ENCODE data around the gene SYF2. TPM values are rescaled to one million over a fixed set of nuclear protein-coding genes. Genes with fewer than 3 reads are reported as not detected.
"Not testable (repeated sequence)": the region's sequence is repeated elsewhere in the genome, so short reads cannot be mapped to it uniquely, and the experiment has no call there.

SYF2 gene
- total RNA-seq, result 10 to 100 TPM; 27.0 to 32.7 TPM

GRCh38 chr1:25232027-25232865, at the start of gene SYF2:
Gene SYF2, minus strand, starts transcription at chr1:25232502. Its CDS starts 35 bp downstream, at chr1:25232467.
- Mint-ChIP-seq H3K4me3 (no peak within 1 kb of the TSS), H3K27me3 (no peaks in the 10 kb centered on the region), H3K27ac (no peak within 1 kb of the TSS), H3K9me3 (no peaks in the 10 kb centered on the region), H3K36me3 (peaks cover 11% of the 10 kb centered on the region), H3K4me1 (ENCODE audit: low read depth in 2 of 2) (peaks cover 9 to 13% of the 10 kb centered on the region in 2 donors)
- peak; percentile 95 to 96 for ATAC-seq
- peak; percentile 93 for DNase-seq (ENCODE audit: low spot score)

DNA sequence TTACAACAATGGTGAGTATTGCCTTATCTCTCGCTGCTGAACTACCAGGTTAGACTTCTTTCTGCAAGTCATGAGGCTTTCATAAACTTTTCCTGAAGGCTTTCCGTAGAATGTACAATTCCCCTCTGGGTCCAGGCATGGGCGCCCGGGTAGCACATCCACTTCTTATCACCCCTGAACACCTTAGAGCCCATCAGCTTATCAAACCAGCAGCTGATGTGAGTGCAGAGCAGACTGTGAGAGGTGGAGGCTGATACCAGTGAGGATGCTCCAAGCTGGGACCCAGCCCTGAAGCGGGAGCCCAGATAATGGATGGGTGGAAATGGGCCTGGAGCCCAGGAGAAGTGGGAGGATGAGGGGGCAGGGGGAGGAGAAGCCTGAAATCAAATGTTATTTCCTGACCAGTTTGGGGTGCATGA, 47.4 kb upstream of the SYF2 start:
- not testable (repeated sequence) for DNase-seq (ENCODE audit: low spot score); ATAC-seq; H3K9me3 Mint-ChIP-seq; H3K4me3 Mint-ChIP-seq; H3K27me3 Mint-ChIP-seq; H3K4me1 Mint-ChIP-seq (ENCODE audit: low read depth in 2 of 2); H3K27ac Mint-ChIP-seq; H3K36me3 Mint-ChIP-seq

DNA sequence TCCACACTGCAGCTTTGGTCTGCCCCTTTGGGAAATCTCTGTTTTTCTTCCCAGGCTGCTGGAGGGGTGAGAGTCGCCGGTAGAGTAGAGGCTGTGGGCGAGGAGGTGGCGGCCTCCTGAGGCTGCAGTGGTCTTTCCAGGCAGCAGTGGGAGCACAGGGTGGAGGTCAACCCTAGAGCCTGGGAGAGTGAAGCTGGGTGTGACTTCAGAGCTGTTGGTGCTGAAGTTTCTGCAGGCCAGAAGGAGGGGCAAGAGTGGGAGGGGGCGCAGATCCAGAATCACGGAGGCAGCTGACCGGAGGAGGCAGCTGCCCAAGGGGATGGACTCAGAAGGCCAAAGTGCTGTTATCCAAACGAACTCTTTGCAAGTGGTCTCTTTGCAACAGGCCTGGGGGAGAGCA, 46.5 kb upstream of the SYF2 start:
- not testable (repeated sequence) for H3K9me3 Mint-ChIP-seq, ATAC-seq, H3K27me3 Mint-ChIP-seq

DNA sequence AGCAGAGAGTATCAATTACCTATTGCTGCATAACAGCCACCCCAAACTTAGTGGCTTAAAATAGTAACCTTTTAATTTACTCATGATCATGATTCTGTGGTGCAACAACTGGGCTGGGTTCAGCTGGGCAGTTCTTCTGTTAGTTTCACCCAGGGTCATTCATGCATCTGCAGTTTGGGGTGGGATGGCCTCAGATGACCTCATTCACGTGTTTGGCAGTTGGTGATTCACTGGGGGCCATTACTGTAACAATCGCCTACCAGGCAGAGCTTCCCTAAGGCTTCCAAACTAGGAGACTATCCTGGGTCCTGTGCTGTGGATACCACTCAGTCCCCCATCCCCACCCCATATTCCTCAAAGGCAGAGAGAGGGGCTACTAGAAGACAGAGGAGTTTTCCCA, 46.1 kb upstream of the SYF2 start:
- not testable (repeated sequence) for H3K36me3 Mint-ChIP-seq; H3K27ac Mint-ChIP-seq; H3K4me1 Mint-ChIP-seq (ENCODE audit: low read depth in 2 of 2); H3K27me3 Mint-ChIP-seq; H3K9me3 Mint-ChIP-seq; DNase-seq (ENCODE audit: low spot score); H3K4me3 Mint-ChIP-seq; ATAC-seq

More for the DNA sequence above, 46.5 kb upstream of the SYF2 start:
- not testable (repeated sequence) for DNase-seq (ENCODE audit: low spot score); H3K4me1 Mint-ChIP-seq (ENCODE audit: low read depth in 2 of 2); H3K27ac Mint-ChIP-seq; H3K36me3 Mint-ChIP-seq; H3K4me3 Mint-ChIP-seq

GRCh38 chr1:25277295-25277694, 45.0 kb upstream of the SYF2 start:
- H3K36me3 Mint-ChIP-seq; H3K4me1 Mint-ChIP-seq (ENCODE audit: low read depth in 2 of 2); H3K27me3 Mint-ChIP-seq; H3K4me3 Mint-ChIP-seq; ATAC-seq; H3K27ac Mint-ChIP-seq; DNase-seq (ENCODE audit: low spot score); H3K9me3 Mint-ChIP-seq: not testable (repeated sequence)

DNA sequence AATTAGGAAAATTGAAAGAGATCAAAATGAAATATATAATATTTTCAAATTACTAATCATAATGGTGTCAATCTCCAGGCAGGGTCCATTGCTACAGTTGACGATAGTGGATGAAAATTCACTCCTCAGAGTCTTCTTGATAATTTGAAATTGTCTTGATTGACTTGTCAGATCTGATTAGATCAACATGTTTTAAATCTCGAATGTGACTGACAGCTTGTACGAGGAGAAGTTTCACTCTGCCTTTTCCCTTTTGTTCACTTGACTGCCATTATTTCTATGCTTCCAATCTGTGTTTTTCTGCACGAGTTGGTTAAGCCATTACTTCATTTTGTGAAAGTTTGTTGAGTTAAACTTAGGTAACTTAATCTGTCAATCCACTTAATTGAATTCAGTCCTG, 43.3 kb upstream of the SYF2 start:
- H3K27ac Mint-ChIP-seq; ATAC-seq; H3K27me3 Mint-ChIP-seq; H3K4me1 Mint-ChIP-seq (ENCODE audit: low read depth in 2 of 2); H3K4me3 Mint-ChIP-seq; H3K36me3 Mint-ChIP-seq; H3K9me3 Mint-ChIP-seq; DNase-seq (ENCODE audit: low spot score): not testable (repeated sequence)

DNA sequence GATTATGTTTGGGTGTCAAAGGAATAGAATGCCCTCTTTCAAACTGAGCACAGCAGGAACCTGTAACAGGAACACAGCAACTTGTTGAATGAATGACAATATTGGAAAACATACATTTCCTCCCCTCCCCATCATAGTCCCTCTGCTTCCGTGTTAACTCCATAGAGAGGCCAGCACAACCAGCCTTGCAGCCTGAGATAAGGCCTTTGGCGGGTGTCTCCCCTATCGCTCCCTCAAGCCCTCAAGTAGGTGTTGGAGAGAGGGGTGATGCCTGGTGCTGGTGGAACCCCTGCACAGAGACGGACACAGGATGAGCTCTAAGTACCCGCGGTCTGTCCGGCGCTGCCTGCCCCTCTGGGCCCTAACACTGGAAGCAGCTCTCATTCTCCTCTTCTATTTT, 39.9 kb upstream of the SYF2 start, which contains the start of gene RHD:
TSS of gene RHD (plus strand) at position 272 of the 400 bp plus-strand sequence. CDS start at position 311, 39 bp downstream.
- not testable (repeated sequence) for H3K4me3 Mint-ChIP-seq; DNase-seq (ENCODE audit: low spot score); H3K27ac Mint-ChIP-seq; H3K9me3 Mint-ChIP-seq; H3K4me1 Mint-ChIP-seq (ENCODE audit: low read depth in 2 of 2); H3K27me3 Mint-ChIP-seq; H3K36me3 Mint-ChIP-seq; ATAC-seq

DNA sequence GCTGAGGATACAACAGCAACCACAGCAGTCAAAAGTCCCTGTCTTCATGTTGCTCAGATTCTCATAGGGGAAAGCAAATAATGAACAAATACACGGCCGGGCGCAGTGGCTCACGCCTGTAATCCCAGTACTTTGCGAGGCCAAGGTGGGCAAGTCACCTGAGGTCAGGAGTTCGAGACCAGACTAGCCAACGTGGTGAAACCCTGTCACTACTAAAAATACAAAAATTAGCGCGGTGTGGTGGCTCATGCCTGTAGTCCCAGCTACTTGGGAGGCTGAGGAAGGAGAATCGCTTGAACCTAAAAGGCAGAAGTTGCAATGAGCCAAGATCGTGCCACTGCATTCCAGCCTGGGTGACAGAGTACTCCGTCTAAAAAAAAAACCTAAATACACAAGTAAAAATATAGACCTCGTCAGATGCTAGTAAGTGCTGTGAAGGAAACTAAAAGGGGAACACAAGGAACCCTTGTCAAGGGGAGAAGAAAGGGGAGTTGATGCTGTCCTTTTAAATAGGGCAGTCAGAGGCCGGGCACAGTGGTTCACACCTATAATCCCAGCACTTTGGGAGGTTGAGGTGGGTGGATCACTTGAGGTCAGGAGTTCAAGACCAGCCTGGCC, 36.0 kb upstream of the SYF2 start:
- not testable (repeated sequence) for H3K9me3 Mint-ChIP-seq; ATAC-seq; H3K36me3 Mint-ChIP-seq; DNase-seq (ENCODE audit: low spot score); H3K4me1 Mint-ChIP-seq (ENCODE audit: low read depth in 2 of 2); H3K27me3 Mint-ChIP-seq
- Mint-ChIP-seq H3K4me3 (peak overlapping the region; percentile 85), H3K27ac (peak overlapping the region in 1 of 2 donors; percentile 78)

DNA sequence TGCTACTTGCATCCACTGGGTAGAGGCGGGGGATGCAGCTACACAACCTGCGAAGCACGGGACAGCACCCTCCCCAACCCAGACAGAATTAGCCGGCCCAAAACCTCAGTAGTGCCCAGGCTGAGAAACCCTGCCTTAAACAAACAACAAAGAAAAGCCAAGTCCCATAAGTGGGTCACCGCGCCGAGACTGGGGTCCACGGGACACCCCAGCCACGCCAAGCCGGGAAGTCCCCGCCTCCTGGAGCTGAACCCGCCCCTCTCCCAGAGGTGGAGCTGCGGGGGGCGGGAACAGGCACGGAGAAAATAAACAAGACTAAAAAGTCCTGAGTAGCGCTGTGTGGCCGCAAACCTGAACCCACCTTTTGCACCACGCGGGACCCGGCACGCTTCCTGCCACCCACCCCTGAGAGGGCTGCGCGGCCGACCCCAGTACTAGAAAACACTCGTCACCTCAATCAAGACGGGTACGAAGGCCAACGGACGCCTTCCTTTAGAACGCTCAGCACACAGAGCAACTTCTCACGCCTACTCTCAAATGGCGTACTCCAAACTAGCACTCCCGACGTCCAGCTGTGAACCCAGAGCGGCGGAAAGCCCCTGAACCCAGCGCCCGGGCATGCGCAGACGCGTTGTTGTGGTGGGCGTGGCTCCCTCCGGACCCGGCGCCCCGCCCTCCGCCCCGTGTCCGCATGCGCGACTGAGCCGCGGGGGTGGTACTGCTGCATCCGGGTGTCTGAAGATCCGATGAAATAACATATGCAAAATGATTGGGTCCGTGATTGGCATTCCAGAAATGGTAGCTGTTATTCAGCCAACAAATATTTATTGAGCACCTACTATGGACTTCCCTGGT, 35.2 kb upstream of the SYF2 start:
- H3K36me3 Mint-ChIP-seq; H3K27me3 Mint-ChIP-seq; DNase-seq (ENCODE audit: low spot score); H3K4me1 Mint-ChIP-seq (ENCODE audit: low read depth in 2 of 2); H3K9me3 Mint-ChIP-seq: not testable (repeated sequence)
- Mint-ChIP-seq H3K27ac (peak overlapping the region in 1 of 2 donors; percentile 78), H3K4me3 (peak overlapping the region; percentile 85)
- ATAC-seq, result peak; percentile 91 to 97

- not testable (repeated sequence) for H3K36me3 Mint-ChIP-seq; DNase-seq (ENCODE audit: low spot score); H3K4me1 Mint-ChIP-seq (ENCODE audit: low read depth in 2 of 2); H3K27me3 Mint-ChIP-seq; H3K9me3 Mint-ChIP-seq
- peak; percentile 26 to 48 for ATAC-seq
- Mint-ChIP-seq H3K27ac (peak overlapping the region in 1 of 2 donors; percentile 43), H3K4me3 (peak overlapping the region; percentile 82)
Observed at GRCh38 chr1:25266554-25267287, 34.4 kb upstream of the SYF2 start.

GRCh38 chr1:25260336-25260735, 28.0 kb upstream of the SYF2 start:
- H3K27ac Mint-ChIP-seq, result peak overlapping the region; percentile 26 to 31
- ATAC-seq; H3K4me1 Mint-ChIP-seq (ENCODE audit: low read depth in 2 of 2): not testable (repeated sequence)

GRCh38 chr1:25259813-25260212, 27.5 kb upstream of the SYF2 start:
- H3K27me3 Mint-ChIP-seq; H3K9me3 Mint-ChIP-seq; H3K36me3 Mint-ChIP-seq; H3K4me3 Mint-ChIP-seq; DNase-seq (ENCODE audit: low spot score); H3K4me1 Mint-ChIP-seq (ENCODE audit: low read depth in 2 of 2): not testable (repeated sequence)
- H3K27ac Mint-ChIP-seq, result peak overlapping the region; percentile 26 to 31
- ATAC-seq, result peak; percentile 45 to 85

More at GRCh38 chr1:25260336-25260735, 28.0 kb upstream of the SYF2 start:
- DNase-seq (ENCODE audit: low spot score); H3K4me3 Mint-ChIP-seq; H3K36me3 Mint-ChIP-seq; H3K9me3 Mint-ChIP-seq; H3K27me3 Mint-ChIP-seq: not testable (repeated sequence)

GRCh38 chr1:25257196-25257595, 24.9 kb upstream of the SYF2 start:
- Mint-ChIP-seq H3K4me1 (ENCODE audit: low read depth in 2 of 2) (peaks cover 3 to 10% of the 10 kb centered on the region in 2 donors), H3K4me3 (no peak overlapping the region), H3K36me3 (no peaks in the 10 kb centered on the region)

More at GRCh38 chr1:25257196-25257595, 24.9 kb upstream of the SYF2 start:
- Mint-ChIP-seq H3K9me3 (no peaks in the 10 kb centered on the region), H3K27me3 (no peaks in the 10 kb centered on the region), H3K27ac (no peak overlapping the region)
- no peak for DNase-seq (ENCODE audit: low spot score)
- no peak for ATAC-seq
